NCI-H460 (cell line): ENCODE data around the gene GADL1. TPM values are rescaled to one million over a fixed set of nuclear protein-coding genes. Genes with fewer than 3 reads are reported as not detected.

ENCODE experiments used
- DNase-seq: peaks from one replicate; pipeline ENCODE4 v3.0.0-alpha.2; 2016; ENCODE audit warnings: low read depth; ENCODE audit errors: extremely low read depth
- total RNA-seq: library from RNA; depleted of rRNA; stranded (reverse); fragments of >200 nt; shearing (Covaris generic); gene quantifications from 2 replicates; pipeline ENCODE4 v1.2.3, GENCODE V29; 2014

Gene GADL1
- total RNA-seq, 1 experiment from 2014 or later = not detected

- no peak for DNase-seq
Measured at GRCh38 chr3:30886888-30887287, 7.6 kb downstream of the GADL1 start.

- DNase-seq = no peak
Measured at GRCh38 chr3:30878862-30879261, 15.6 kb downstream of the GADL1 start.

DNA sequence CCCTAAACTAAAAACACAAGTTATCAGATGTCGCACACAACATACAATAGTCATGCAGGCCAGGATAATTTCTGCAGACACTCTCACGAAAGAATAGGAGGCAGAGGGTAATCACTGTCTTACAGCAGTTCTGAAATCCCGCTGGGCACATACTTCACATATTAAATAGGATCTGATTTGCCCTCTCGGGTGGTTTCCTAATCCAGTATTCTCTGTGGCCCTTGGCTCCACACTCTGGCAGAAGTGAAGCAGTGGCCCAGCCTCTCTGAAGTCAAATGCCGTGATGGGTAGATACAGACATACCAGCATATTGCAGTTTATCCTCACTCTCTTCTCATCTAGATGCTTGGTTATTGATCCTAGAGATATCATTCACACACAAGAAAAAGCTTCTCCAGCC lies 19.0 kb downstream of the GADL1 start:
- no peak for DNase-seq

GRCh38 chr3:30873671-30874070 lies 20.8 kb downstream of the GADL1 start:
- no peak for DNase-seq

GRCh38 chr3:30872879-30873278 lies 21.6 kb downstream of the GADL1 start:
- no peak for DNase-seq

- no peak for DNase-seq
Measured at GRCh38 chr3:30871720-30872119, 22.7 kb downstream of the GADL1 start.

DNA sequence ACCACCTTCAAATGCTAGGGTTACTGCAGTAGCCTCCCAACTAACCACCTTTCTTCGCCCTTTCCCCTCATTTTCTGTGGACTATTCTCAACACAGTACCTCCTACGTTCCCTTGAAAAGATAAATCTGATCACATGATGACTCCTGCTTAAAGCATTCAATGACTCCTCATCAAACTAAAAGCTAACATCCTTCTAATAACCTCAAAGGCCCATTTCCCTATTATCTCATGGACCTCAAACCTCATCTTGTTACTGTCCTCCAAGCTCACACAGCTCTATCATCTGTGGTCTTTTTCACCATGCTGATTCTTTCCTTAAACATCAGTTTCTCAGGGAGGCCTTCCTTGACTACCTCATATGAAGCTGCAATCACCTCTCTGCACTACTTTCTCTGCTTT lies 29.6 kb downstream of the GADL1 start:
- no peak for DNase-seq

GRCh38 chr3:30864132-30864531 lies 30.3 kb downstream of the GADL1 start:
- DNase-seq = no peak

GRCh38 chr3:30862004-30862403 lies 32.5 kb downstream of the GADL1 start:
- DNase-seq = no peak

DNA sequence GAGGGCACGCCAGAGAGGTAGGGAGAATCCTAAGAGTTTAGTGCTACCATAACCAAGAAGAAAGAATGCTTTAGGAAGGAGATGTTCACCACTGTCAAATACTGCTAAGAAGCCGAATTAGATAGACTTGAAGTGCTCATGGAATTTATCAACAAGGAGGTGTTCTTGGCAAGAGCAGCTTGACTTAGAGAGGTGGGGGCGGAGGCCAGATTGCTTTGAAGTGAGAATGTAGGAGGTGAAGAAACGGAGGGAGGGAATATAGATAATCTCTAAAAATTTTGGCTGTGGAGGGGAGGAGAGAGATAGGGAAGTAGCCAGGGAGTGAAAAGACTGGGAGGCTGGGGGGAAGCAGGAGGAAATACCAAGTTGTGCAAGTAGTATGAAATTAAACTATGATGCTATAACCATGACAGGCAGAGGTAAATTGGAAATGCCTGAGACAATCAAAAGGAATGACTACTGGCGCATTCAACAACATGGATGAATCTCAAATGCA lies 35.5 kb downstream of the GADL1 start:
- no peak for DNase-seq

DNA sequence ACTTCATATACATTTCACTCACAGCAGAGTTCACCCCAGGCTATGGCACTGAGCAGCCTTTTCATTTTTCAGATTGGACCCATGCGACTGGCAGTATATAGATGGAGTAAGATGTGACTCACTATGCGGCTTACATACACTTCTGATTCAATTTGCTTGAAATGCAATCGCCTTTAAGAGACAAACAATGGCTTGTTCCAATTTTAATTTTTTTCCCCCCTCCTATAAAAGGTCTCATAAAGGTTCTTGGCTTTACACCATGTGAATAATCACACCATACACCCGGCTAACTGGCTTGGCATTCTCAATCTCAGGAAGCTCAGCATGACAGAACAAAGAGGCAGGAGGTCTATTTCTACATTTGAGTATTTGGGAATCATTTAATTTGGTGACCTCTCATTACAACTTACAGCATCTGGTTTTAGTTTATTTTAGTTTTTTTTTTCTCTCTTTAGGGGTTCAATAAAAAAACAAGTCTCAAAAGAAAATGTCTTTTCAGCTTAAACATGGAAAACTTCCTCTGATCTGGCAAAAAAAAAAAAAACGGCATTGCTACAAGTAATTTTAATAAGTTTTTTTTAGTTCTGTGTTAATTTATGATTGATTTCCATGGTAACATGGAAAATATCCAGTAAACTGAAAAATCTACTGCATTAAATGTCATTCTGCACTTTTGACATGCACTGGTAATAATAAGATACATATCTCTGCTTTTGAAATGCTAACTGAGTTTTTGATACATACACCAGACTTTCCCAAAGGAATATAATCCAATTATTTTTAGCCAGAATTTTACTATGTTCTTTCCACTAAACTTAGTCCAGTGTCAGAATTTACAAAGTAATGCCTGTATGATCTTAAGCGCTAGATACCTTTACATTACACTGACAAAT lies 38.8 kb downstream of the GADL1 start:
- no peak for DNase-seq

DNA sequence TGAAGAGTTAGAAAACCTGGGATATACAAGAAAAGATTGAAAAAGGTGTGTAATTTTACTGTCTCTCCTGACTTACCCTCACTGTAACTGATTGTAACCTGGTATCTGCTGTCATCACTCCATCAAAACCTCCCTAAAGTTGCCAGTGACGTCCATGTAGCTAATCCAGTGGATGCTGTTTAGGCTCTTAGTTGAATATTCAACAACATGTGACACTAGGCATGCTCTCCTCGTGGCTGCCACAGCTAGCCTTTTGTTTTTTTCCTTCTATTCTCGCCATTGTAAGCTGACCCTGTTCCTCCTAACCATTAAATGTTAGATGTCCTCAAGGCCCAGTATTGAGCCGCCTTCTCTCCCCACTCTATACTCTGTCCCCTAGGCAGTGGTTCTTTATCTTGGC lies 41.6 kb downstream of the GADL1 start:
- no peak for DNase-seq

DNA sequence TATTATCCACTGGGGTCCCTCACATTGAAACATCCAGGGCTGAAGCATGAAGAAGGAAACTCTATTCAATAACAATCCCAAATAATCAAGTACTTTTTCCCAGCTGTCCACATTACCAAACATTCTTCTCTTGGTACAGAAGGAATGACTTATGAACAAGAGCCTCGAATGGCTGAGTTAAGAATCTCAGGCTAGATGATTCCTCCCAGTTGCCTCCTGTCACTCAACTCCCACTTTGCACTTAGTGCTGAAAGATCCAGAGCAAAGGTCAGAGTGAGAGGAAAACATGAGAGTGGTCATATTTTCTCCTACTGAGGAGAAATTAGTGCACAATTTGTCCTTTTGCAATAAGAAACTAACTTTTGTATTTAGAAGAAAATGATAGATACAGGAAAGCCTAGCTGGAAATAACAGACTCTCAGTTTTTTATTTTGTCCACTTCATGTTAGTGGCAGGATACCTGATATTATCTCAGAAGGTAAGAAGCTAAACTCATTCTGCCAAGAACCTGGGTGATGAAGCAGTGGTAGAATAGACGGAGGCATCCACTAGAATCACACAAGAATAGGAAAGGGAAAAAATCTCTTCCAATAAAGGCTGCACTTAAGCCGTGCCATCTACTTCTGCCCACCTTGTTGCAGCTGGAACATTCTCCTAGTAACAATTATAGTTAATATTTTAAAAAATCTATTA lies 46.2 kb downstream of the GADL1 start:
- no peak for DNase-seq

DNA sequence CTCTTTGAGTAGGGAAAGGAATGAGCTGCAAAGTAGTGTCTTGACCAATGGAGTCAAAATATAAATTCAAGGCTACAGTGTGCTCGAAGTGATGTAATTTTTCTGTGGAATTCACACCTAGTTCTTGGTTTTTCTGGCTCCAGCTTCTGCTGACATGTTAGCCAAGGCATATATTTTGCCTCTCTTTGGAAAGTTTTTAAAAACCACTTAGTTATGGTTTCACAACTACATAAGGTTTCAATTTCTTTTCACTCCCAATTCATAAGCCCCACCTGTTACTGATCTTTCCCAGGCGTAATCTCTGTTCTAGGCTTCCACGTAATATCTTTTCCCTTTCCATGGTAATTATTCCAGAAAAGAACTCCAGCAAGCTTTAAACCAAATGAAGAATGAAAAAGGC lies 46.9 kb downstream of the GADL1 start:
- no peak for DNase-seq

- DNase-seq = no peak
Measured at GRCh38 chr3:30845606-30846005, 48.9 kb downstream of the GADL1 start.

DNA sequence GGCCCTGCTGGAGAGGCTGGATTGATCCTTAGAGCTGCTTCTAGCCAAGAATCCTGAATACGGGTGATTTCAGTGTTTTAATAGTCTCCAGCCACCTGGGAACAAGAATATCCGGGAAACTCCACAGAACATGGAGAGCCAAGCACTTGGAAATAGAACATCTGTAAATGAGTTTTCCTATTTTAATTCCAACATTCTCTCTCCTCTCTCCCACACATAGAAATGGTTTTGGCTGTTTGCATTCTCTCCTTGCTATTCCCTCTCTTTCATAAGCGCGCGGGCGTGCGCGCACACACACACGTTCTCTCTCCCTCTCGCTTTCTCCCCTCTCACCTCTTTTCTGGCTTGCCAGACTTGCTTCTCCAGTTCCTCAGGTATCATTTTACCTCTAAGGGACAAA lies 50.6 kb downstream of the GADL1 start:
- DNase-seq = no peak

DNA sequence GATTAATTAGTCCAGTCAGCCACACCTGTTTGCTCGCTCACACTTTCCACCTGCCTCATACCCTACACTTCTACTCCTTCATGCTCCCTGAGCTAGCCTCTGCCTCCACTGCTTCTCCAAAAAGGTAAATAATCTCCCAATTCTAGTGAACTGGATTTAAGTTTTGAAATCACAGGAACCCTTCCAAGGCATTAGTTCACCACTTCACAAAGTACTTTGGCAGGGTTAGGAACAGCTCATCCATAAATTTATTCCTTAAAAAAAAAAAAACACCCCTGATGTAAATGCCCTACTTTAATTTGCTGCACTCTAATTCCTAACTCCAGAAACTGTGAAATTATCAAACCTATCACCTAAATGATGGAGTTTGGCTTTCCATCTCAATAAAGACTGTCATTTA lies 58.3 kb downstream of the GADL1 start:
- DNase-seq = no peak

- no peak for DNase-seq
Measured at GRCh38 chr3:30835667-30836066, 58.8 kb downstream of the GADL1 start.

- no peak for DNase-seq
Measured at GRCh38 chr3:30832961-30833575, 61.4 kb downstream of the GADL1 start.

DNA sequence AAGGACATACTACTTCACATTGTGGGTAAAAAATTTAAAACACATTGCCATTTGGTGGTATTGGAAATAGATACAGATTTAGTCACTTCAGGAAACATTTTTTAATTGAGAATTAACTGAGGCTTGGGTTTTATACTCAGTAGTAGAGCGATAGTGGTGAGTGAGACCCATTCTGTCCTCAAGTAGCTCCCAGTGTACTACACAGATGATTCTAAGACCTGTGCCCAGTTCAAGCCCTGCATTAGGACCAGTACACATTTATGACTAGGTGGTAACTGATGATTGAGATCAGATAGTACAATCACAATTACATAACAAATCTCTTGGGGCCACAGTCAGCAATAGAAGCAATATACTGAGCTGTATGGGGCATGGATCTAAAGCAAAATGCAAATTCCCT lies 67.4 kb downstream of the GADL1 start:
- no peak for DNase-seq

DNA sequence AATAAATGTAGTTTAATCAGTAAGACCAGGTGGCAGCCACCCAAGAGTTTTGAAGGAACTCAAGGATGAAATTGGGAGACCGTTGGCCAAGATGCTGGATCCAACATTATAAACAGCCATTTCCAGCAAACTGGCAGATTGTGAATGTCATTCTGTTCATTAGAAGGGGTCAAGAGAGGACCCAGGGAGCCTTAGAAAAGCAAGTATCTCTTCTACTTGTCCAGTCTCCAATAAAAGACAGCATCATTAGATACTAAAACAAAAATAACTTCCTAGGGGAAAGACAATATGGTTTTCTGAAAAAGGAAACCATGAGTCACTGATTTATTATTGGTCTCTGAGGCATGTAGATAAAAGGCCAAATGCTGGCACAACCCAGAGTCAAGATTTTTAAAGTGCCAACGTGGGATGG lies 67.9 kb downstream of the GADL1 start:
- DNase-seq = no peak
